ENCODE measurements around the gene SMC1B.

Gene SMC1B

DNA sequence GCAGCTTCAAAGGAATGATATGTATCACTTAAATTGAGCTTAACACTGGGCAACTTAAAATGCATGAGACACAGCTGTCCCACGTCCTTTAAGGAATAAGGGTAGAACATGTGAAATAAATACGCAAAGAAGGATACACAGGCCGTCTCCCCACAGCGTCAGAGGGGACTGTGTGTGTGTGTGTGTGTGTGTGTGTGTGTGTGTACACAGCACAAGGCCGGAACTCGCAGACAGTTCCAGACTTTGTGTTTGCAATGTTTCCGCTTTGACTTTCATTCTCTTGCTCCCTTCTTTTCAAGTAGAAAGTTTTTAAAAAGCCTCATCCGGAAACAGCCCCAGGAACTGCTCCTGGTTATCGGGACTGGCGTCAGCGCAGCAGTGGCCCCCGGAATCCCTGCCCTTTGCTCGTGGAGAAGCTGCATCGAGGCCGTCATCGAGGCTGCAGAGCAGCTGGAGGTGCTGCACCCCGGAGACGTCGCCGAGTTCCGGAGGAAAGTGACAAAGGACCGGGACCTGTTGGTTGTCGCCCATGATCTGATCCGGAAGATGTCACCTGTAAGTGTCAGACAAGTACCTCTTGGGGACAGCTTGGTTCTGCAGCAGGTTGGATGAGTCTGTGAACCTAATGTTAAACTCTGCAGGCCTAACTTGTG lies 90.4 kb downstream of the SMC1B start:
- no peak for DNase-seq (ENCODE audit: low read depth in 2 of 2)

DNA sequence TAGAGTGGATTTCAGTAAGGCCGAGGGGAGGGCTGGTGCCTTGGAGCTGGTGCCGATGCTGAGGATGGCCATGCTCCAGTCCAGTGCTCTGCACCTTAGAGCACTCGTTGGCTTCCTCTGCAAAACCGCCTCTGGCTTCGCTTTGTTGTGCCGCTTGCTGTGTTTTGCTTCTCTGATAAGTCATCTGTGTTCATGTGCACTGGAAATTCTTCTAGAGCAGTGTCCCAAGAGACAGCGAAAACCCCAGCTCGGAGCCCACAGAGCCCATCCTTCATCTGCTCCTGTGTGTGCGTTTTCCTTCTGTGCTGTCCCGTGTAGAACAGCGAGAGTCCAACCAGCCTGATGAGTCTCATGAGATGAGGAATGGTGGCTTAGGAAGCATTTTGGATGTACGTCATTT lies 91.6 kb downstream of the SMC1B start:
- no peak for DNase-seq (ENCODE audit: low read depth in 2 of 2)

DNA sequence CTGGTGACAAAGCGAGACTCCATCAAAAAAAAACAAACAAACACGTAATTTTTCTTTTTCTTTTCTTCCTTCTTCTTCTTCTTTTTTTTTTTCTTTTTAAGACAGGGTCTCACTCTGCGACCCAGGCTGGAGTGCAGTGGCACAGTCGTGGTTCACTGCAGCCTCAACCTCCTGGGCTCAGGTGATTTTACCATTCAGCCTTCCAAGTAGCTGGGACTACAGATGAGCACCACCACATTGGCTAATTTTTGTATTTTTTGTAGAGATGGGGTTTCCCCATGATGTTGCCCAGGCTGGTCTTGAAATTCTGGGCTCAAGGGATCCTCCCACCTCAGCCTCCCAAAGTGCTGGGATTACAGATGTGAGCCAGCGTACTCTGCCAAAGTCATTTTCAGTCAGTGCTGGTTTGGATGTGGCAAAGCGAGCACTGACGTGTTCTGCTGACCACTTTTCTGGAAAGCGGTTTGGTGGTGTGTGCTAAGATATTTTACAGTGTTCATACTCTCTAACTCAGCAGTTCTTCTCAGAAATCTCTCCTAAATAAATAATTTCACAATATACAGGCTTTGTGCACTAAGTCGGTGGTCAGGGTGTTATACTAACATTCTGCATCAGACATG lies 92.9 kb downstream of the SMC1B start:
- DNase-seq (ENCODE audit: low read depth in 2 of 2), result no peak

DNA sequence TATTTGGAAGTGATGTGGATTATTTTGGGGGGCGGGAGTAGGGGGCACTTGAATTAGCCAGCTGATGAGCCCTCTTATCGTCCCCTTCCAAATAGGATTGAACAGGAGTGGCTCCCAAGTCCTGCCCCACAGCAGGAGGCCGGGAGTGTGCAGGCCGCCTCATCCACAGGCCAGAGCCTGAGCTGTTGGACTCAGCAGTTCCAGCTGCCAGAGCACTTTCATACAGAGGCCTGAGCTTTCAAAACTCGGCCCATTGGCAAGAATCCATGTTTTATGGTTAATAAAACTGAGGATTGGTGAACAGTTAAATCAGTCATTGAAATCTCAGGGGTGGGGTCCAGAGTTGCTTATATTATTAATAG lies 94.1 kb downstream of the SMC1B start:
- DNase-seq (ENCODE audit: low read depth in 2 of 2), result no peak

DNA sequence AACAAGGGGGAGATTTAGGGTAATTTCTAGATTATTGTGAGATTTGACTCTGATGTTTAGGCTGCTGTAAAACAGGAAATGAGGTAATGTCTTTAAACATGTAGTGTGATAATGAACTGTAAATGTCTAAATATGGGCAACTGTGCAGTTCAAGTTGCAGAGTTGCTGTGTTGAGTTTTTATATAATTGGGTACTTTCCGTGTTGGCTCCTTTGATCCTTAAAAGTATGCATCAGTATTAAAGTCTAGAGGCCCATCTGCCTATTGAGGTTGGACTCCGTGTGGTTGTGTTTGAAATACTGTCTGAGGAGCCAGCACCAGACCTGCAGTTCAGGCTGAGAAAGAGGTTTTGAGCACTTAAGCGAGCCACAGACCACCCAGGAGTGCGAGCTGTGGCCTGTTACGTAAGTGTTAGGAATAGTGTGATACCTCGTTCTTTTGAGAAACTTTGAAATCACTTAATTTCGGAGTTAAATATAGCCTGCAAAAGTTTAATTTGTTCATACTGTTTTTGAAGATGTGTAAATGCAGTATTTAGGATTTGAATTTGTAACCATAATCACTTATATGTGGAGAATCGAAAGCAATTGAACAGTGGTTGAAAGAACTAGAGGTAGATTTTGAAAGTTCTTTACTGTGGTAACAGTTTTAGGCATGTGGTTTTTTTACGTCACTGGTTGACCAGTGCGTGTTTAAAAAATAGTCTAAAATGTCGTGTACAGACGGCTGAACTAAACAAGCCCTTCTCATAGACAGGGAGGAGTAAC lies 94.7 kb downstream of the SMC1B start:
- peak; percentile 22 to 33 for DNase-seq (ENCODE audit: low read depth in 2 of 2)

DNA sequence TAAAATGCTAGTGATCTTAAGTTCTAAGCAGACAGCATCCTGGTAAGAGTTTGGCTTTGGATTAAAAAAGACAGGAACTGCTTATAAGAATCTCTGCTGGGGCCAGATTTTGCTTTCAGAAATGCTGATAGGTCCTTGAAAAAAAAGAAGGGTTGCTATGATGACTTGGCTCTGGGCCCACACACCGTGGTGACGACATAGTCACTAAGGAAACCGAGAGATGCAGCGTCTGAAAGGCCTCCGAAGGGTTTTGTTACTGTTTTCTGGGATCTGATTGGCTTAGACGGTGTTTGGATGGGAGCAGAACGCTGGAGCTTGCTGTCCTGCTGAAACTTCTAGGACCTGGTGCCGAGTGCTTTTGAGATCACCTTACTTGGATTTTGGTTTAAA lies 95.2 kb downstream of the SMC1B start:
- DNase-seq (ENCODE audit: low read depth in 2 of 2), result peak; percentile 77 to 86

DNA sequence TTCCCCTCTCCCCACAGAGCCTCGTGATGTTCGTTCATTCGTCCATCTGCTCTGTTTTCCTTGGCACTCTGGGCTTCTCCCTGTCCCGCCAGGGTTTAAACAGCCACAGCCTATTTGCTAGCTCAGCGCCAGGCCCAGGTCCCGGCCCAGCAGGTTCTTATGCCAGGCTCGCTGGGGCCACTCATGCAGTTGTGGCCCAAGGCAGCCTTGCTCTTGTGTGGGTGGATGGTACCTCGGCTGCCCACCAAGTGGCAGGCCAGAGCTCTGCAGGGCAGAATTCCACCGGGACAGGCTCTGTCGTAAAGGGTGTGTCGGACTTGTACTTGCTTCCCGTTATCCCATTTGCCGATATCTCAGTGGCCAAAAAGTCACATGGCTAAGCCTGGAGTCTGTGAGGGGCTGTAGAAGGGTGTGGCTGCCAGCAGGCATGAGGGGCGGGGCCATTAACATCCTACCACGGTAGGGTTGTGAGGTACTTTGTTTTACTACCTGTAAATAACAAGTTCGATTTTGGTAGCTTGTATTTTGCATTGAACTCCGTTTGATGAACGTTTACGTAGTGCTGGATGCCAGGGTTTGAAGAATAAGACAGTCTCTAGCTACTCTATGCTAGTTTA lies 95.7 kb downstream of the SMC1B start:
- DNase-seq (ENCODE audit: low read depth in 2 of 2), result no peak

DNA sequence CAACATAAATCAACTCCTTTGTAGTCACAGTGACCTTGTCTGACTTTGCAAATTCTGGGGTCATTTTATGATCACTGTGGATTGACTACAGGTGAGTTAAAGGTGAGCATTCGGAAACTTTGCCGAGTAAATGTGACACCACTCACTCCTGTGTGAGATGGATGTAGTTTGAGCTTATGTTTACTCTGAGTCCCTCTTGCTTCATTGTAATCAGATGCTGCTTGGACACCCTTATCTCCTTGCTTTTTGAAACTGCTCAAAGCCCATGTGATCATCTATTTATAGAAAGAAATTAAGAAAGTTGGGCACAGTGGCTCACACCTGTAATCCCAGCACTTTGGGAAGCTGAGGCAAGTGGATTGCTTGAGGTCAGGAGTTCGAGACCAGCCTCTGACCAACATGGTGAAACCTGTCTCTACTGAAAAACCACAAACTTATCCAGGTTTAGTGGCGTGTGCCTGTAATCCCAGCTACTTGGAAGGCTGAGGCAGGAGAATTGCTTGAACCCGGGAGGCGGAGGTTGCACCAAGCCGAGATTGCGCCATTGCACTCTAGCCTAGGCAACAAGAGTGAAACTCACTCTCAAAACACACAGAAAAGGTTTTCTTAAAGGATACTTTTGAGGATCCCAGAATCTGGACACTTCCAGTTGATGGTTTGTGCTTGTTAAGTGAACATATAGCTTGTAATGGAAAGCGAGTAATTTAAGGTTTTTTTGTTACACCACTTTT lies 96.4 kb downstream of the SMC1B start:
- DNase-seq (ENCODE audit: low read depth in 2 of 2), result no peak

DNA sequence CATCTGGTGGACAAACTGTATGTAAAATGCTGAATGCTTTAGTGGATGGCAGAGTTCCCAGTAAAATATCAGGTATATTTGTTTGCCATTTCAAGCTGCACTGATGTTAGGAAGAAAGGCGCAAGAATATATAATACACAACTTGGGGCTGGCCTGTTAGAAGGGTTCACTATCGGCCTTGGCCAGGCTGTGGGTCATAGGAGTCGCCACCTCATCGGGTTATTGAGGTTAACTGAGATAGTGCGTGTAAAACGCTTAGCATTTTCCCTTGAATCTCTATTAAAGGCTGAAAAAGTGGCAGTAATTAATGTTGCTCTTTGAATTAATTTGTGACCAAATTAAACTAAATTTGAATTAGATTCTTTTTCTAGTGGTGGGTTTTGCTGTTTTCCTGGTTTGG lies 98.6 kb downstream of the SMC1B start:
- no peak for DNase-seq (ENCODE audit: low read depth in 2 of 2)

DNA sequence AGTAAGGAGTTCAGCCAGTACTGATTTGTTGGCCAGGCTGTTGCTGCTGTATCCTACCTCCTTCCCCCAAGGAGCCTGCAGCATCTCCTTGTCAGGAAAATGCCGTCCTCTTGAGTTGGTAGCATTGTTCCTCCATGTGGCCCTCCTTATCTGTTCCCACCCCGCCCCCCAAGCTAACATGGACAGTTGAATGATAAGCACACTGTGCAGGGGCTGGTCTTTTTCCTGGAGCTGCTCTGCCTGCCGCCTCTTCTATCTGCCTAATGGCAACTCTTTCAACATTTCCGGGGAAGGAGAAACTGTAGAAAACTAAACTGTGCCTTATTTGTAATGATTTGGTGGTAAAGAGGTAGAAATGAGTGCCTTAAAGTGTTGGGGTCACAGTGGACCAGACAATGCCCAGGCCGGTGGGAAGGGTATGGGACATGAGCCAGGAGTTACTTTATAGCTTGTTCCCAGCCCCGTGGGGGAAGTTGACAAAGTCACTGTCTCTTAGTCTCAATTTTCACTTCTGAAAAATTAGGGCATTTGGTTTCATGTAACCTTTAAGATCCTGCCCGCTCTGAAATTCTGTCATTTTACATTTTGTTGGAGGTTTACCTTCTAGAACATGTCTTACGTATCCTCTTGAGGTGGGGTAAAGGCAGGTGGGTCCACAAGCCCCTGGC lies 99.2 kb downstream of the SMC1B start:
- no peak for DNase-seq (ENCODE audit: low read depth in 2 of 2)

DNA sequence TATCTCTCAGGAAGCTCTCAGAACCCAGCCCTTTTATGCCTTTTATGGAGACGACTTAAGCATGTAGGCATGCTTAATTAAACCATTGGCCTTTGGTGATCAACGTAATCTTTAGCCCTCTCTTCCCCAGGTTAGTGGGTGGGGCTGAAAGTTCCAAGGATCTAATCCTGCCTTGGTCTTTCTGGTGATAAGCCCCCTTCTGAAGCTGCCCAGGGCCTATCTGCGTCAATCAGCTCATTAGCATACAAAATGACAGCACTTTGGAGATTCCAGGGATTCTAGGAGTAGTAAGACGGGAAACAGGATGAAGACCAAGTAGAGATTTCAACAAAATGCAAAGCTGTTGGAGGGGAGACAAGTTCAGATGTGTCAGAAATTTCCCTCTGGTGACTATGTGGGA lies 100.5 kb downstream of the SMC1B start:
- DNase-seq (ENCODE audit: low read depth in 2 of 2), result no peak

DNA sequence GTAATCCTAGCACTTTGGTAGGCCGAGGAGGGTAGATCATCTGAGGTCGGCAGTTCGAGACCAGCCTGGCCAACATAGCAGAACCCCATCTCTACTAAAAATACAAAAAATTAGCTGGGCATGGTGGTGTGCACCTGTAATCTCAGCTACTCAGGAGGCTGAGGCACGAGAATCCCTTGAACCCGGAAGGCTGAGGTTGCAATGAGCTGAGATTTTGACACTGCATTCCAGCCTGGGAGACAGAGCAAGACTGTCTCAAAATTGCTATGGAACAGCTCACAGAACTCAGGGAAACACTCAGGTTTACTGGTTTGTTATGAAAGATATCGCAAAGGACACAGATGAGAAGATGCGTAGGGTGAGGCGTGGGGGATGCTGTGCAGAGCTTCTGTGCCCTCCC lies 101.0 kb downstream of the SMC1B start:
- no peak for DNase-seq (ENCODE audit: low read depth in 2 of 2)

DNA sequence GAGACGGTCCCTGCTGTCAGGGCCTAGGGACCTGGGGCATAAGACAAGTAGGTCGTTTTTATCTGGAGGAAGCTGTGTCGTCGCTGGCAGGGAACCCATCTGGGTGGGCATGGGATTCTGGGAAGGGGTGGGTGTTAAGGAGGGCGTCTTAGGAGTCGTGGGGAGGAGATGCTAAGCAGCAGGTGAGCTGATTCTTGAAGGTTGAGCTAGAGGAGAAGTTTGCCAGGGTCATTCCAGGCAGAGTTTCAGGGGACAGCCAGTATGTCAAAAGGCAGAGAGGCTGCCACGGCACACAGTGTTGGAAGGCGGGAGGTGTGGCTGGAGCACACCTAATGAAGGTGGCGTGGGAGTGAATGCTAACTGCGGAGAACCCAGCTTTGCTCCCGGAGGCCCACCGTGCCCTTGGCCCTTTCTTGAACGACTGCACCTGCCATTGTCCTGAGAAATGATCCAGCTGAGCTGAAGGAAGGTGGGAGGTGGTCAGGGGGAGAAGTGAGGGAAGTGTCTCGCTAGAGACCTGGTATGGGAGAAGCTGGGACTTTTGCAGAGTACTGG lies 102.3 kb downstream of the SMC1B start:
- no peak for DNase-seq (ENCODE audit: low read depth in 2 of 2)

DNA sequence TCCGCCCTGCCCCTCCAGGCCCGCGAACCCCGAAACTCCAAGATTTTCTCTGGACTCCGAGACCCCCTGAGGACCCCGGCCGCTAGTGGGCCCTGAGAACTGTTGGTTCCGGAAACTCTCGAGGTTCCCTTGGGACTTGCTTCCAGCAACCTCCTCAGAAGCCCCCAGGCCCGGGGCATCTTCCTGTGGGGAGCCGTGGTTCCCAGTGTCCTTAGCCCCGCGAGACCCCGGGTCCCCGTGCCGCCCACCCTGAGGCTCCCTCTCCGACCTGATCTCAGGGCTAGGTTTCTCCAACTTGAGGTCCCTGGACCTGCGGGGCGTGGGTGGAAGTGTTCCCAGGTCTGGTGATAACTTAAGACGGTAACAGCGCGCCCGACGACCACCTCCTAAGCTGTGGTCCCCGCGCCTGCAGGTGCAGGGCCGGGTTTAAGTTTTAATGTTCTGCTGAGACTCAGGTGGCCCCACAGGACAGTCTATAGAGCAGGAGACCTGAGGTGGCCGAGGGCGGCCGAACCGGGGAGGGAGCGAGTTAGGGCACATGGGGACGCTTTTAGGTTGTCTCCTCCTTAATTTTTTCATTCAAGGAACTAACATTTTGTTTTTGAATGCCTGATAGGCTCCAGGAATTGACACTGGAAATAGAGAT lies 102.9 kb downstream of the SMC1B start:
- no peak for DNase-seq (ENCODE audit: low read depth in 2 of 2)

DNA sequence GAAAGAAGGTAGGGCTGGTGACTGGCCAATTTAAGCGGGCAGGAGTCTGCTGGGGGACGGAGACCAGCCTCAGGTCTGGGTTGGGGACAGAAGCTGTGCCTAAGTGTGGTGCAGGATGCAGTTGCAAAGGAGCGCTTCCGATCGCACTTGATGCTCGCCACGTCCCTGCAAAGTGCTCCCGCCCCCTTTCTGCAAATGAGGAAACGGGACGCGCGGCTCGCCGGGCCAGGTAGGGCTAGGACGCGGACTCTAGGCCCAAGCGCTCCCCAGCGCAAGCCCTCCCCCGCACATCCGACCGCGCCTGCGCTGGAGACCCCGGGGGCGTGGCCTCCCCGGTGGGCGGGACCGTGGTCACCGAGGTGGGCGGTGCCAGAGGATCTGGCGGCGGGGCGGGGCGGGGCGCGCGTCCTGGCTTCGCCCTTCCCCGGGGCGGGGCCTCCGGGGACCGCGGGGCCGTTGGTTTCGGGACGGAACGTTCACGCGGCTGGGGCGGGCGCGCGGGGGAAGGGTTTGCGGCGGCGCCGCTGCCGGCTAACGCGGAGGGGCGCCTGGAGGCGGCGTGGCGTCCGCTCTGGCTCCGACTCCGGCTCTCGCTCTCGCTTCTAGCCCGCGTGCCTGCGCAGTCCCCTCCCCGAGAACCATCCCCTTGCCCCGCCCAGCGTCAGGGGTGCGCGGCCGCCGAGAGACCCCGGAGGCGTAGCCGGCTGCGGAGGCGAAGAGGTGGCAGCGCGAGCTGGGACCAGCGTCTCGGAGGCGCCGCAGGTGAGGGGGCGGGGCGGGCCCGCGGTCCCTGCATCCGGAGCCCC lies 103.8 kb downstream of the SMC1B start, which contains the start of gene FAM118A:
Gene FAM118A (plus strand): TSS at position 513 of the 806 bp plus-strand sequence. CDS start 12,446 bp downstream, outside the sequence.
- peak; percentile 85 to 94 for DNase-seq (ENCODE audit: low read depth in 2 of 2)

DNA sequence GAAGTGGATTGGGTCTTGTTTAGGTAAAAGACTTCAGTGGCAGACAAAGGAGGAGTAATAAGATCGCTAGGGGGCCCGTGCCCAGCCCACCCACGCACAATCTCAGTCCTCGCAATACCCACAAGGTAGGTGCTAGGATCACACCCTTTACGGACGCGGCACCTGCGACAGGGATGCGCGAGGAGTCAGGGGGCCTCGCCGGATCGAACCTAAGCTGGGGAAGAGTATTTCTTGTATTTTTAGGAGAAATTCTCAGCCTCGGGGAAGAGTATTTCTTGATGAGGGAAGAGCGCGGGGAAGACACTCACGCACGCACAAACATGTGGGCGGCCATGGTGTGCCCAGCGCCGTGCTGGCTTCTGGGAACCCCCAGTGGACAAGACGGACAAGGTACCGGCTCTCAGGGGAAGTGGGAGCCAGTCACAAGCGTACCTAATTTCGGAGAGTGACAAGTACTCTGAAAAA lies 104.4 kb downstream of the SMC1B start:
- no peak for DNase-seq (ENCODE audit: low read depth in 2 of 2)

DNA sequence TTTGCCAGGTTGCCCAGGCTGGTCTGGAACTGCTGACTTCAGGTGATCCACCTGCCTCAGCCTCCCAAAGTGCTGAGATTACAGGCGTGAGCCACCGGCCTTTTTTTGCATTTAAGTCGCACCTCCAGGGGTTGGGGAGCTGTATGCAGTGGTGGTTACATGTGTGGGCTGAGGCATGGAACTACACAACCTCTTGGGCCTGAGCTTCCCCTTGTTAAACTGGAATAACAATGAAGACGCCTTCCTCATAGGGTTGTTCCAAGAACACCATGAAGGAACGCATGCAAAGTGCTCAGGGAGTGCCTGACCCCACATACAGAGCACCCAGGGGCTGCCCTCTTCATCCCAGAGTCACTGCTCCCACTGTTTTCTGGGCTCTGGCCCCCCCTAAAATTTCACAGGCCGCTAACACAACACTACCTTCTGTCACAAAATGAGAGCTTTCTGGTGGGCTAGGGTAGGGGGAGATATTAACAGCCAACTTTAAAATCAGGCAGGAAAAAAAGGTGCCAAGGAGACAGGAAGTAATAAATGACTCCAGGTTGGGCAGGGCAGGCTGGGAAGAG lies 104.9 kb downstream of the SMC1B start:
- DNase-seq (ENCODE audit: low read depth in 2 of 2), result no peak

DNA sequence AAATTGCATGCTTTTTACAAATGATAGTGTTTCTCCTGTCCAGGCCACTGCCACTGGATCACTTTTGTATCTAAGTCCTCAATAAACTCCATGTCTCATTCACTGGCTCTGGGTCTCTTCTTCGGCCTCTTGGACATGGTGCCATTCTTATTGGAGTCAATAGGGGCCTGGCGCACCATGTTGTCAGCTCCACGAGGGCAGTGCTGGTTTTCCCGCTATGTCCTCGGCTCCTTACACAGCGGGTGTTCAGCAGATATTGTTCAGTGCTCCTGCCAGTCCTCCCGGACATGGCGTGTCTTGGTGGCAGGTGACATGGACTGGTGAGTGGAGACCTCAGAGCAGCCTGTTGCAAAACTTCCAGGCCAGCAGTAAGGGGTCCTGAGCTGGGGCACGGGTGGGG lies 107.3 kb downstream of the SMC1B start:
- DNase-seq (ENCODE audit: low read depth in 2 of 2), result no peak

DNA sequence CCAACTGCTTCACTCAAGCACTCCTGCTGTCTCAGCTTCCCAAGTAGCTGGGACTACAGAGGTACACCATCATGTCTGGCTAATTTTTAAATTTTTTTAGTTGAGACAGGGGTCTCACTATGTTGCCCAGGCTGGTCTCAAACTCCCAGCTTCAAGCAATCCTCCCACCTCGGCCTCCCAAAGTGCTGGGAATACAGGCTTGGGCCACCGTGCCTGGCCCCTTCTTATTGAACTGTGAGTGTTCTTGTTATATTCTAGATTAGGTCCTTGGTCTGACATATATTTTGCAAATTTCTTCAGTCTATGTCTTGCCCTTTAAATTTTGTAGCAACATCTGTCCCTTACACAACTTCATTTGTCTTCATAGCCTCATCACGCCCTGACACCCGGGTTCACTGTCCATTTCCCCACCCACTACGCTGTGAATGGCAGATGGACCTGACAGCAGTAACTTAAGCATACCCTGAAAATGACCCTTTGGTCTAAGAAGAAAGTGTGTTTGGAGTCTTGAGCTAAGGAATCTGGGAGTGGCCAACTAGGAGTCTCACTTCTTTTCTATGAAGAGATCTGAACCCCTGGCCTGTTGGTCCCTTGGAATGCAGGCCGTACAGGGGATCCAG lies 107.8 kb downstream of the SMC1B start:
- no peak for DNase-seq (ENCODE audit: low read depth in 2 of 2)
